Measurements from ENCODE around the gene COL26A1. TPM values are rescaled to one million over a fixed set of nuclear protein-coding genes. Genes with fewer than 3 reads are reported as not detected.

COL26A1 gene
- total and polyA plus RNA-seq, 4 donors = 0.05 to 4.7 (median 0.28) TPM

- no peak for TF ChIP-seq CTCF (IDR thresholded peaks at IDR 0.05; ENCODE audit: control extremely low read depth, extremely low read depth)
- no peak overlapping the region for H3K9ac ChIP-seq (ENCODE audit: insufficient read depth in 1 of 2, low read length in 2 of 2)
- no peak overlapping the region for H3K4me3 ChIP-seq
- WGBS, 2 donors = 75 to 85% methylated on average over 6 of the region's 6 CpGs
- H3K36me3 ChIP-seq (ENCODE audit: control insufficient read depth in 4 of 4, insufficient read depth in 4 of 4, low read length in 4 of 4) = no peaks in the 10 kb centered on the region
- no peaks in the 10 kb centered on the region for H3K27me3 ChIP-seq (ENCODE audit: control insufficient read depth in 3 of 3, insufficient read depth in 3 of 3, low read length in 2 of 3)
- no peak overlapping the region for H3K27ac ChIP-seq (ENCODE audit: low read depth in 1 of 2, low read length in 1 of 2)
- peak; percentile 45 to 55 (median 53) for DNase-seq
- ATAC-seq (ENCODE audit: insufficient read depth, low FRiP score) = no peak
- H3K4me1 ChIP-seq (ENCODE audit: control insufficient read depth in 5 of 5, insufficient read depth in 5 of 5, low read length in 5 of 5) = peaks cover 0 to 5% (median 0%) of the 10 kb centered on the region in 5 donors
- no peaks in the 10 kb centered on the region for H3K9me3 ChIP-seq (ENCODE audit: control insufficient read depth in 4 of 4, insufficient read depth in 3 of 4, low read length in 3 of 4)
Measured at GRCh38 chr7:101457001-101457750, 94.5 kb downstream of the COL26A1 start.

- Histone ChIP-seq H3K9ac (ENCODE audit: insufficient read depth in 1 of 2, low read length in 2 of 2) (no peak overlapping the region), H3K36me3 (ENCODE audit: control insufficient read depth in 4 of 4, insufficient read depth in 4 of 4, low read length in 4 of 4) (no peaks in the 10 kb centered on the region), H3K4me3 (no peak overlapping the region), H3K27me3 (ENCODE audit: control insufficient read depth in 3 of 3, insufficient read depth in 3 of 3, low read length in 2 of 3) (no peaks in the 10 kb centered on the region), H3K9me3 (ENCODE audit: control insufficient read depth in 4 of 4, insufficient read depth in 3 of 4, low read length in 3 of 4) (no peaks in the 10 kb centered on the region), H3K27ac (ENCODE audit: low read depth in 1 of 2, low read length in 1 of 2) (no peak overlapping the region), H3K4me1 (ENCODE audit: control insufficient read depth in 5 of 5, insufficient read depth in 5 of 5, low read length in 5 of 5) (peaks cover 0 to 12% (median 6%) of the 10 kb centered on the region in 5 donors)
- no peak for ATAC-seq (ENCODE audit: insufficient read depth, low FRiP score)
- no peak for TF ChIP-seq CTCF (IDR thresholded peaks at IDR 0.05; ENCODE audit: control extremely low read depth, extremely low read depth)
- no peak for DNase-seq
- WGBS, 2 donors = 88 to 94% methylated on average over 5 of the region's 5 CpGs
Measured at GRCh38 chr7:101465131-101465530, 102.5 kb downstream of the COL26A1 start.

- no peak overlapping the region for H3K9ac ChIP-seq (ENCODE audit: insufficient read depth in 1 of 2, low read length in 2 of 2)
- no peak for ATAC-seq (ENCODE audit: insufficient read depth, low FRiP score)
- WGBS, 2 donors = 18 to 43% methylated on average over 9 of the region's 9 CpGs
- no peak overlapping the region for H3K4me3 ChIP-seq
- peaks cover 0 to 12% (median 6%) of the 10 kb centered on the region in 5 donors for H3K4me1 ChIP-seq (ENCODE audit: control insufficient read depth in 5 of 5, insufficient read depth in 5 of 5, low read length in 5 of 5)
- no peak for TF ChIP-seq CTCF (IDR thresholded peaks at IDR 0.05; ENCODE audit: control extremely low read depth, extremely low read depth)
- no peaks in the 10 kb centered on the region for H3K9me3 ChIP-seq (ENCODE audit: control insufficient read depth in 4 of 4, insufficient read depth in 3 of 4, low read length in 3 of 4)
- peak; percentile 79 to 91 (median 84) for DNase-seq
- H3K27me3 ChIP-seq (ENCODE audit: control insufficient read depth in 3 of 3, insufficient read depth in 3 of 3, low read length in 2 of 3) = no peaks in the 10 kb centered on the region
- no peaks in the 10 kb centered on the region for H3K36me3 ChIP-seq (ENCODE audit: control insufficient read depth in 4 of 4, insufficient read depth in 4 of 4, low read length in 4 of 4)
- no peak overlapping the region for H3K27ac ChIP-seq (ENCODE audit: low read depth in 1 of 2, low read length in 1 of 2)
Measured at GRCh38 chr7:101465576-101466196, 103.0 kb downstream of the COL26A1 start.
